Endometrium (tissue), 2 donors: ENCODE data around the gene DDN.

Experiments used
- FAIRE-seq: peaks from 2 replicates; lab custom pipeline; 2012; peaks lifted over from hg19 to GRCh38; lab: Jason Lieb, UNC
- donor health status: control.
- donor health status: control.

The DDN gene

GRCh38 chr12:48966177-48966895 is 32.8 kb downstream of the DDN start:
- FAIRE-seq: no peak

GRCh38 chr12:48965298-48965838 is 33.8 kb downstream of the DDN start:
- FAIRE-seq: no peak

GRCh38 chr12:48961801-48962200 is 37.4 kb downstream of the DDN start:
- no peak for FAIRE-seq

- no peak for FAIRE-seq
Observed at GRCh38 chr12:48961331-48961730, 37.8 kb downstream of the DDN start.

GRCh38 chr12:48960834-48961233 is 38.3 kb downstream of the DDN start:
- no peak for FAIRE-seq

GRCh38 chr12:48958049-48958388 is 41.2 kb downstream of the DDN start:
- FAIRE-seq: no peak

GRCh38 chr12:48957141-48958048 is 41.8 kb downstream of the DDN start, which contains the start of gene ARF3:
TSS of gene ARF3 (minus strand) at chr12:48957487. CDS start at chr12:48941095, 16,392 bp downstream.
- FAIRE-seq: no peak

GRCh38 chr12:48956279-48957140 is 42.7 kb downstream of the DDN start:
- FAIRE-seq: peak; percentile 31

- FAIRE-seq: no peak
Observed at GRCh38 chr12:48954841-48955501, 44.2 kb downstream of the DDN start.

GRCh38 chr12:48954061-48954460 is 45.1 kb downstream of the DDN start:
- FAIRE-seq: no peak

- no peak for FAIRE-seq
Observed at GRCh38 chr12:48952691-48953090, 46.5 kb downstream of the DDN start.

GRCh38 chr12:48947727-48948126 is 51.4 kb downstream of the DDN start:
- FAIRE-seq: no peak

- no peak for FAIRE-seq
Observed at GRCh38 chr12:48946943-48947342, 52.2 kb downstream of the DDN start.

GRCh38 chr12:48946205-48946604 is 53.0 kb downstream of the DDN start:
- FAIRE-seq: no peak
